Stomach (tissue), 9 donors: Measurements from ENCODE around the gene KLHDC7B. TPM values are rescaled to one million over a fixed set of nuclear protein-coding genes. Genes with fewer than 3 reads are reported as not detected.
A peak's percentile ranks its signal among the peaks of the same experiment; 100 is the strongest.

Experiments
- DNase-seq, 2 donors: peaks; one replicate each; pipeline versions ENCODE4 v3.0.0 to v3.0.0-alpha.2; 2013 to 2019
- H3K27ac ChIP-seq, 5 donors: fragments of 200-600 bp in 4 of 5; sonication (generic) in 4 of 5; one replicate each; pipeline ENCODE4 v1.5.1; 2013 to 2019; ENCODE audit warnings: mild to moderate bottlenecking in 1 of 5, moderate library complexity in 1 of 5
- H3K27me3 ChIP-seq, 3 donors: fragments of 200-600 bp; sonication (generic); one replicate each; pipeline ENCODE4 v1.5.1; 2017 to 2019; ENCODE audit warnings: mixed run types in 1 of 3
- H3K36me3 ChIP-seq, 4 donors: fragments of 200-600 bp; sonication (generic); 1 replicate in 3 of 4; 2 replicates in 1 of 4; pipeline ENCODE4 v1.5.1; 2016 to 2019
- H3K4me1 ChIP-seq, 4 donors: fragments of 200-600 bp; sonication (generic); one replicate each; pipeline ENCODE4 v1.5.1; 2016 to 2019
- H3K4me3 ChIP-seq, 4 donors: fragments of 200-600 bp; sonication (generic) in 3 of 4; one replicate each; pipeline ENCODE4 v1.5.1; 2016 to 2019; ENCODE audit warnings: mild to moderate bottlenecking in 1 of 4
- H3K9me3 ChIP-seq, 4 donors: fragments of 200-600 bp; sonication (generic); one replicate each; pipeline ENCODE4 v1.5.1; 2016 to 2019
- CTCF ChIP-seq, 7 experiments: fragments of 450-650 bp in 4 of 7; fragments of 200-600 bp in 3 of 7; sonication (generic) in 3 of 7; IDR thresholded peaks; one replicate each; pipeline ENCODE4 v1.5.1; 2016 to 2019; ENCODE audit warnings: antibody characterized with exemption in 7 of 7, control low read depth in 2 of 7, mild to moderate bottlenecking in 1 of 7
- EP300 ChIP-seq: sonication (generic); formaldehyde crosslinking; IDR thresholded peaks from one replicate; pipeline ENCODE4 v1.6.1; 2017; ENCODE audit warnings: antibody characterized with exemption
- POLR2A ChIP-seq, 4 donors: fragments of 450-650 bp; IDR thresholded peaks; one replicate each; pipeline ENCODE4 v1.6.1; 2016; ENCODE audit warnings: antibody characterized with exemption in 4 of 4, control low read depth in 2 of 4, mild to moderate bottlenecking in 1 of 4, moderate library complexity in 1 of 4
- POLR2AphosphoS5 ChIP-seq, 3 donors: sonication (generic); formaldehyde crosslinking; IDR thresholded peaks; one replicate each; pipeline ENCODE4 v1.6.1; 2016; ENCODE audit warnings: antibody characterized with exemption in 3 of 3
- WGBS, 5 donors: extraction: QIAGEN DNeasy Blood & Tissue Kit in 3 of 5; methylation state at CpG; one replicate each; pipeline versions ENCODE4 v1.1.5 to v1.1.7; 2013 to 2018; 5-methylcytosine and 5-hydroxymethylcytosine counted together
- intact Hi-C: fragments of 100-400 bp; cut with DNase I; formaldehyde crosslinking; loops from one replicate; pipeline ENCODE4 v1.15.1; 2023; ENCODE audit warnings: low total_unique reads
- polyA plus RNA-seq, 3 donors: library from polyadenylated mRNA; stranded (reverse); fragments of 200-250 nt; gene quantifications; one replicate each; pipeline ENCODE4 v1.2.3, GENCODE V29; 2013
- total RNA-seq, 5 donors: library from RNA; depleted of rRNA; stranded (reverse); fragments of >200 nt; gene quantifications; one replicate each; pipeline versions ENCODE4 v1.1.0 to v1.2.3, GENCODE V29; 2014 to 2016
- donor health status: healthy with polysubstance abuse.
- donor health status: Bipolar disorder and iron deficiency.
- donor health status: healthy.

The KLHDC7B gene
- total and polyA plus RNA-seq, 8 donors, result 0.25 to 0.46 TPM; not detected in 6

GRCh38 chr22:50579752-50580151 is 34.1 kb downstream of the KLHDC7B start:
- Histone ChIP-seq H3K36me3 (peaks cover 0 to 27% (median 17%) of the 10 kb centered on the region in 4 donors), H3K9me3 (no peaks in the 10 kb centered on the region), H3K27me3 (peaks cover 0 to 15% (median 5%) of the 10 kb centered on the region in 3 donors), H3K4me3 (no peak overlapping the region), H3K27ac (no peak overlapping the region), H3K4me1 (peaks cover 32 to 46% (median 39%) of the 10 kb centered on the region in 4 donors)
- TF ChIP-seq POLR2A (IDR thresholded peaks at IDR 0.05) (no peak), EP300 (no peak), CTCF (IDR thresholded peaks at IDR 0.05) (no peak), POLR2AphosphoS5 (IDR thresholded peaks at IDR 0.05) (no peak)
- intact Hi-C loops, result no loop called here
- WGBS, 5 donors, result 94 to 100% (median 95%) methylated on average over 4 of the region's 4 CpGs
- no peak for DNase-seq

GRCh38 chr22:50581031-50581949 is 35.6 kb downstream of the KLHDC7B start:
- TF ChIP-seq POLR2A (IDR thresholded peaks at IDR 0.05) (no peak), CTCF (IDR thresholded peaks at IDR 0.05) (no peak), POLR2AphosphoS5 (IDR thresholded peaks at IDR 0.05) (no peak), EP300 (no peak)
- Histone ChIP-seq H3K36me3 (peaks cover 0 to 27% (median 17%) of the 10 kb centered on the region in 4 donors), H3K4me3 (peak overlapping the region; percentile 66 to 82 (median 79)), H3K9me3 (no peaks in the 10 kb centered on the region), H3K27ac (peak overlapping the region in 4 of 5 donors; percentile 95 to 100 (median 98)), H3K4me1 (peaks cover 32 to 46% (median 39%) of the 10 kb centered on the region in 4 donors), H3K27me3 (peaks cover 0 to 15% (median 5%) of the 10 kb centered on the region in 3 donors)
- 88 to 94% (median 92%) methylated on average over 22 of the region's 22 CpGs for WGBS, 5 donors
- intact Hi-C loops, result no loop called here
- DNase-seq, result no peak

- peaks cover 0 to 27% (median 17%) of the 10 kb centered on the region in 4 donors for H3K36me3 ChIP-seq
- peaks cover 32 to 46% (median 39%) of the 10 kb centered on the region in 4 donors for H3K4me1 ChIP-seq
- H3K4me3 ChIP-seq, result peak overlapping the region; percentile 66 to 82 (median 79)
- WGBS, 5 donors, result 6 to 10% (median 9%) methylated on average over 19 to 39 of the region's 39 CpGs
- peak overlapping the region; percentile 95 to 100 (median 98) for H3K27ac ChIP-seq
- intact Hi-C loops, result no loop called here
- no peaks in the 10 kb centered on the region for H3K9me3 ChIP-seq
- peaks cover 0 to 15% (median 5%) of the 10 kb centered on the region in 3 donors for H3K27me3 ChIP-seq
- DNase-seq, result no peak
- TF ChIP-seq CTCF (IDR thresholded peaks at IDR 0.05) (no peak), POLR2AphosphoS5 (IDR thresholded peaks at IDR 0.05) (no peak), POLR2A (IDR thresholded peaks at IDR 0.05) (no peak), EP300 (no peak)
These were observed 36.3 kb downstream of the KLHDC7B start for GRCh38 chr22:50581950-50582492.

GRCh38 chr22:50582493-50583293 is 37.0 kb downstream of the KLHDC7B start, which contains the start of gene CHKB:
Gene CHKB, minus strand, starts transcription at chr22:50582849. Its CDS starts 68 bp downstream, at chr22:50582781.
- Histone ChIP-seq H3K4me3 (peak within 1 kb of the TSS; percentile 66 to 82 (median 79)), H3K36me3 (peaks cover 0 to 27% (median 17%) of the 10 kb centered on the region in 4 donors), H3K27me3 (peaks cover 0 to 8% (median 5%) of the 10 kb centered on the region in 3 donors), H3K4me1 (peaks cover 32 to 46% (median 37%) of the 10 kb centered on the region in 4 donors), H3K9me3 (no peaks in the 10 kb centered on the region), H3K27ac (peak within 1 kb of the TSS; percentile 95 to 100 (median 98))
- intact Hi-C loops, result no loop called here
- WGBS, 5 donors, result 0% methylated on average over 3 to 96 of the region's 96 CpGs
- DNase-seq, result peak; percentile 99
- TF ChIP-seq EP300 (no peak), POLR2AphosphoS5 (IDR thresholded peaks at IDR 0.05) (peak; percentile 6 to 84 (median 72)), CTCF (IDR thresholded peaks at IDR 0.05) (no peak), POLR2A (IDR thresholded peaks at IDR 0.05) (peak in 2 of 4 donors; percentile 3 to 67)
